GM12875 (cell line): ENCODE results near the gene DNAJC24.
A peak's percentile ranks its signal among the peaks of the same experiment; 100 is the strongest.

ENCODE experiments used
- H3K4me3 ChIP-seq: one replicate; pipeline ENCODE4 v1.5.1; 2011; ENCODE audit warnings: low read depth, low read length, control low read depth
- CTCF ChIP-seq: IDR thresholded peaks from 2 replicates; pipeline ENCODE4 v1.5.1; 2011; ENCODE audit warnings: low read depth, mild to moderate bottlenecking, control low read depth, inconsistent platforms, low read length, moderate library complexity, borderline replicate concordance; ENCODE audit not compliant: insufficient read depth

DNAJC24 gene

GRCh38 chr11:31375879-31376278 lies 6.2 kb downstream of the DNAJC24 start:
- H3K4me3 ChIP-seq = no peak overlapping the region
- no peak for TF ChIP-seq CTCF

- no peak overlapping the region for H3K4me3 ChIP-seq
- TF ChIP-seq CTCF = no peak
Measured at GRCh38 chr11:31383116-31383515, 13.5 kb downstream of the DNAJC24 start.

GRCh38 chr11:31387379-31387778 lies 17.7 kb downstream of the DNAJC24 start:
- TF ChIP-seq CTCF = no peak
- no peak overlapping the region for H3K4me3 ChIP-seq

- TF ChIP-seq CTCF = peak; percentile 21; the same call in 1 of the 2 replicates
Measured at GRCh38 chr11:31397239-31397834, 27.7 kb downstream of the DNAJC24 start.

GRCh38 chr11:31404614-31405013 lies 35.0 kb downstream of the DNAJC24 start:
- TF ChIP-seq CTCF = no peak
- H3K4me3 ChIP-seq = no peak overlapping the region

More at GRCh38 chr11:31397239-31397834, 27.7 kb downstream of the DNAJC24 start:
- H3K4me3 ChIP-seq = no peak overlapping the region

- TF ChIP-seq CTCF = no peak
- H3K4me3 ChIP-seq = no peak overlapping the region
Measured at GRCh38 chr11:31408201-31408600, 38.5 kb downstream of the DNAJC24 start.

- no peak overlapping the region for H3K4me3 ChIP-seq
- no peak for TF ChIP-seq CTCF
Measured at GRCh38 chr11:31412946-31413345, 43.3 kb downstream of the DNAJC24 start.
